HCEC 1CT (cell line): ENCODE results near the gene L3MBTL4.

Experiments used
- DNase-seq: peaks from one replicate; pipeline ENCODE4 v3.0.0-alpha.2; 2017

Gene L3MBTL4

DNA sequence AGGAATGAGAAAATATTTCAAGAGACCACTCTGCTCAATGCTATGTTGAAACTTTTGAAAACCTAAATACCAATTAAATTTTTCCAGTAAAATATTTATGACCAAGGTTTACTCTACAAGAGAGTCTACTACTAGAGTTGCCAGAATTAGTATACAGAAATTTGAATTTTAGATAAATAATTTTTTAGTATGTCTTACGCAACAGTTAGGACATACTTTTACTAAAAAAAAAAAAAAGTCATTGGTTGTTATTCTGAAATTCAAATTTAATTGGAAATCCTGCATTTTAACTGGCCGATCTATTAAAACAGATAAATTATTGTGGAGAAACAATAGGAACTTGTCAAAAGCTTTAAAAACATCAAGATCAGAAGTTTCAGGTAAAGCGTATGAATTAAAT lies 470.3 kb downstream of the L3MBTL4 start:
- no peak for DNase-seq

- no peak for DNase-seq
These were observed 471.2 kb downstream of the L3MBTL4 start for GRCh38 chr18:5943514-5943913.

GRCh38 chr18:5942591-5942990 lies 472.1 kb downstream of the L3MBTL4 start:
- DNase-seq, result no peak

- no peak for DNase-seq
These were observed 472.8 kb downstream of the L3MBTL4 start for GRCh38 chr18:5941890-5942289.

- DNase-seq, result no peak
These were observed 474.7 kb downstream of the L3MBTL4 start for GRCh38 chr18:5939801-5940667.

DNA sequence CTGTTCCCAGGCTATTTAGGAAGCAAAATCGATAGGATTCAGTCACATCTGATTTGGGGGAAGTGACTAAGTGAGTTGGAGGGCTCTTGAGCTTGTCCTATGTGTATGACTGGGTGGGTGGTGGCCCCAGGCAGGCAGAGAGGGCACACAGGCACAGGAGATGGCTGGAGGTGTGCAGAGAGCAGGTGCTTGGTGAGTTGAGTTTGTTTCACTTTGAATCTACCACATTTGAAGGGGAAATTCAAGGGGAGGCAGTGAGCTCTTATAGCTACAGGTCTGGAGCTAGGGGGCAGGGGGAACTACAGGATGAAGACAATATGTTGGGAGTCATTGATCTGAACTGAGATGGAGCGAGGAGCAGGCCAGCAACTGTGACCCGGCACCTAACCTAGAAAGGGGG lies 476.9 kb downstream of the L3MBTL4 start:
- DNase-seq, result no peak

- no peak for DNase-seq
These were observed 477.6 kb downstream of the L3MBTL4 start for GRCh38 chr18:5937121-5937520.

DNA sequence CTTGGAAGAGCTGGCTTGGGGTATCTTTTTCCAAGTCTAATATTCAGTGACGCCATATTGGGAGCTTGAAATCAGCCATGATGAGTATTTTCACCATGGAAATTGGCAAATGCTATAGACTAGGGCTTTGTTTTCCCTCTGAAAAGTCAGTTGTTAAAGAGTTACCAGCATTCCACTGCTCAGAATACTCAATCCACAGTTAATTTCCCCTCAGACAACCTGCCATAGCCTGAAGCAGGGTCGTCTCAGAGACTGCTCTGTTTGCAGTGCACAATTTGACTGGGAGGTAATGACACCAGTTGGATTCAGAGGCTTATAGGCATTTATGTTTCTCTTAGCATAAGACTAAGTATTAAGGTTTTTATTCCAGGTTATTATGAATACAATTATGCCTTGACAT lies 483.9 kb downstream of the L3MBTL4 start:
- no peak for DNase-seq

DNA sequence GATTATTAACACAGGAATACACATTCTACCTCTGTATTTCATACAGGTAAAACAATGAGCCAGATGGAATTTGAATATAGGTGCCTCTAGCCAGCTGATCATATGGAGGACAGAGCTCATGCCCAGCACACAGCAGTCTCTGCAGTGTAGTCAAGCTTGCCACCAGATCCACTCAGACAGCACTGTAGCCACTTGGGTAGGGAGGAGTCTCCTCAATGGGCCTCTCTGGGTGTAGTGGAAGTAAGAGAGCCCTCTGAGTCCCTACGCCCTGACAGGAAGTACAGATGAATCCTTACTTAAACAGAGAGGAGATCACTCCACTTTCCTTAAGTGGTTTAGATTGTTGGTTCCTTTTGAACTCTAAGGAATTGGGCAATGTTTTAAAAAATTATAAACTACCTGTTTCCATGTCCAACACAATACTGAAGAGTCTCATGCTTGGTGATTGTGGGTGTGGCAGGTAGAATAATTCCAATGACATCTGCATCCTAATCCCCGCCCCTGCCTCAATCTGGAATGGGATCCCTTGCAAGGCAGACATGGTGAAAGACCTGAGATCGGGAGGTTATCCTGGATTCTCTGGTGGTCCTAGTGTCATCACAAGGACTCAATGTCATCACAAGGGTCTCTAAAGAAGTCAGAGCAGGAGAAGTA lies 496.4 kb downstream of the L3MBTL4 start:
- DNase-seq, result no peak

DNA sequence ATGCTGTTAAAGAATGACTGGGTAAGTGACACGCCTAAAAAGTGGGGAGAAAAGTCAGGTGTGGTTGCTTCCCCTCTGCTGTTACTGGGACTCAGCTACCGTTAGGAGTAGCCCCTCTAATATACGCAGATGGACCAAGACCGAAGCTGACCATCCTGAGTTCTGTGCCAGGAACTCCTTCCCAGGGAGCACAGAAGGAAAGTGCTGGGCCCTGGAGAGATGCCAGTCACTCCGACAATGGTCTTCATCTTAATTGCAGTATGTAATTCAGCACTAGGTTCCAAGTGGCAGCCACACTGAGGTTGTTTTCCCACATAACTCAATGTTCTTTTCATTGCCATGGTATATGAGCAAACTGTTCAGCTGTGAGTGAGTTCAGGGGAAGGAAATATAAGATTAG lies 499.8 kb downstream of the L3MBTL4 start:
- DNase-seq, result no peak

- no peak for DNase-seq
These were observed 500.7 kb downstream of the L3MBTL4 start for GRCh38 chr18:5914016-5914415.

DNA sequence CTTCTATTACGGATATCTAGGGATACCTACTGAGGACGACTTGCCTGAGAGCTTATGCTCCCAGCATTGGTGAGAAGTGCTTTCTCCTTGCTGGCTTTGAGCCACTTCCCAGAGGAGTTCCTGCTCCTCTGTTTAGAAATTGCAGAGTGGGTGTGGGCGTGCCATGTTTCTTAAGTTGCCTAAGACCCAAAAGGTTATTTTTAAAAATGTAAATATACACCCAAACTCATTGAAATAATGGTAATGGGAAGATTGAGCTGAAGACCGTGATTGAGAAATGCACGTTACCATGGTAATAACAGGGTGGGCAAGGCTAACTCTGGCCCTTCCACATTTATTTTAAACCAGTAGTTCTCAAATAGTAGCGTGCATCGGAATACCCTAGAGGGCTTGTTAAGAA lies 502.1 kb downstream of the L3MBTL4 start:
- no peak for DNase-seq

- DNase-seq, result no peak
These were observed 505.6 kb downstream of the L3MBTL4 start for GRCh38 chr18:5909125-5909524.
